Ishikawa (cell line): Measurements from ENCODE around the gene STAG3.

ENCODE experiments used
- CREB1 ChIP-seq: IDR thresholded peaks from 2 replicates; pipeline ENCODE4 v1.6.1; 2012; ENCODE audit warnings: low read depth
- EP300 ChIP-seq: IDR thresholded peaks from 2 replicates; pipeline ENCODE4 v1.6.1; 2012; ENCODE audit warnings: borderline replicate concordance
- REST ChIP-seq: IDR thresholded peaks from 2 replicates; pipeline ENCODE4 v1.6.1; 2012; ENCODE audit warnings: low read depth, mild to moderate bottlenecking
- TEAD4 ChIP-seq: IDR thresholded peaks from 2 replicates; pipeline ENCODE4 v1.6.1; 2012

DNA sequence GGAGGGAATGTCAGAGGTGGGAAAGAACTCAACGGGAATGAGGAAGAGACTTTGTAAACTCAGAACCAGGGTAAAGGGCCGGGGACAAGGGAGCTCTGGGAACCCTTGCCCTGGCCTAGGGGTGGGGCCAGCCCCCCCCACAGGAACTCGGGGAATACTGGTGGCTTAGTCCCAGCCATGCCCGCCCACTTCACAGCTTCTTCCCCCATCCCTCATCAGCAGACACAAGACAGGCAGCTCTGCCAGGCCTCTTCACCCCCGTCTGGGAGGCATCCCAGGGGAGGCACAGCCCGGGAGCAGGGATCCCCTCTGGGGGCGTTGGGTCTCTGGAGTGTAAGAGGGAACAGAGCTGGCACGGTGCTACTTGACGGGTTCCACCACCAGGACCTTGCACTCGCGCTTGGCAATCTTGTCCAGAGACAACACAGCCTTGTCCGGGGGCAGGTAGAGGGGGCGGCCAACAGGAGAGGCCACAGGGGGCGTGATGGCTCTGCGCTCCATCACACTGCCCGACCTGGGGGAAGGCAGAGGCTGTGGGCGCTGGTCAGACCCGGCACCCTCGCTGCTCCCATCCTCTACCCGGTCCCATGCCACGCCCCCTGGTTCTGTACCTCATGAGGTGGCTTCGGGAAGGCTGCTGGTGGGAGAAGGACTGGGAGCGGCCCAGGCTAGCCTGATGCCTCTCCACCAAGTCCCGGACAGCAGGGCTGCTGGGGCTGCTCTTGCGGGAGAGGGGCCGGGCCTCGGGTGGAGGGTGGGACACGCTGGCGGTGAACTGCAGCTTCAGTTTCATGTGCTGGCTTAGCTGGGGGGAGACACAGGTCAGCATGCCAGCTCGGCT is 22.8 kb upstream of the STAG3 start:
- TF ChIP-seq CREB1 (no peak), EP300 (no peak), TEAD4 (no peak), REST (no peak)
